Peyer's patch (tissue), 4 donors: ENCODE data around the gene DCST2. TPM values are rescaled to one million over a fixed set of nuclear protein-coding genes. Genes with fewer than 3 reads are reported as not detected.

ENCODE experiments used
- DNase-seq, 3 donors: peaks; one replicate each; pipeline ENCODE4 v3.0.0-alpha.2; 2017 to 2019
- H3K27ac ChIP-seq, 4 donors: fragments of 200-600 bp; sonication (generic); one replicate each; pipeline ENCODE4 v1.5.1; 2016 to 2019
- H3K27me3 ChIP-seq, 2 donors: fragments of 200-600 bp; sonication (generic); one replicate each; pipeline ENCODE4 v1.5.1; 2019
- H3K36me3 ChIP-seq, 3 donors: fragments of 200-600 bp; sonication (generic); one replicate each; pipeline ENCODE4 v1.5.1; 2016 to 2019
- H3K4me1 ChIP-seq, 4 donors: fragments of 200-600 bp; sonication (generic); one replicate each; pipeline ENCODE4 v1.5.1; 2016 to 2019
- H3K4me3 ChIP-seq, 4 donors: fragments of 200-600 bp; sonication (generic); 1 replicate in 3 of 4; 2 replicates in 1 of 4; pipeline ENCODE4 v1.5.1; 2016 to 2019; ENCODE audit warnings: mild to moderate bottlenecking in 1 of 4
- H3K9me3 ChIP-seq, 4 donors: fragments of 200-600 bp; sonication (generic); one replicate each; pipeline ENCODE4 v1.5.1; 2016 to 2019; ENCODE audit warnings: mild to moderate bottlenecking in 1 of 4
- POLR2A ChIP-seq, 2 donors: fragments of 450-650 bp; IDR thresholded peaks; one replicate each; pipeline ENCODE4 v1.5.1; 2017; ENCODE audit warnings: antibody characterized with exemption in 2 of 2, mild to moderate bottlenecking in 2 of 2, moderate library complexity in 2 of 2
- total RNA-seq, 4 donors: library from RNA; depleted of rRNA; stranded (reverse); fragments of >200 nt; gene quantifications; one replicate each; pipeline ENCODE4 v1.1.0, GENCODE V29; 2016
- TF ChIP-seq, protein P1 (sequence below), 6 experiments: fragments of 450-650 bp in 4 of 6; fragments of 200-600 bp in 2 of 6; sonication (generic) in 1 of 6; IDR thresholded peaks; one replicate each; pipeline ENCODE4 v1.5.1; 2017 to 2019; ENCODE audit warnings: antibody characterized with exemption in 6 of 6, mild to moderate bottlenecking in 3 of 6, moderate library complexity in 1 of 6

Gene DCST2
- total RNA-seq, 4 donors from 2014 or later: 1.7 to 12.5 (median 5.3) TPM

- peak; percentile 64 to 74 (median 70) for DNase-seq
- H3K9me3 ChIP-seq: no peaks in the 10 kb centered on the region
- peaks cover 3 to 82% (median 53%) of the 10 kb centered on the region in 4 donors for H3K4me1 ChIP-seq
- no peak for TF ChIP-seq POLR2A (IDR thresholded peaks at IDR 0.05)
- TF ChIP-seq, protein P1, sequence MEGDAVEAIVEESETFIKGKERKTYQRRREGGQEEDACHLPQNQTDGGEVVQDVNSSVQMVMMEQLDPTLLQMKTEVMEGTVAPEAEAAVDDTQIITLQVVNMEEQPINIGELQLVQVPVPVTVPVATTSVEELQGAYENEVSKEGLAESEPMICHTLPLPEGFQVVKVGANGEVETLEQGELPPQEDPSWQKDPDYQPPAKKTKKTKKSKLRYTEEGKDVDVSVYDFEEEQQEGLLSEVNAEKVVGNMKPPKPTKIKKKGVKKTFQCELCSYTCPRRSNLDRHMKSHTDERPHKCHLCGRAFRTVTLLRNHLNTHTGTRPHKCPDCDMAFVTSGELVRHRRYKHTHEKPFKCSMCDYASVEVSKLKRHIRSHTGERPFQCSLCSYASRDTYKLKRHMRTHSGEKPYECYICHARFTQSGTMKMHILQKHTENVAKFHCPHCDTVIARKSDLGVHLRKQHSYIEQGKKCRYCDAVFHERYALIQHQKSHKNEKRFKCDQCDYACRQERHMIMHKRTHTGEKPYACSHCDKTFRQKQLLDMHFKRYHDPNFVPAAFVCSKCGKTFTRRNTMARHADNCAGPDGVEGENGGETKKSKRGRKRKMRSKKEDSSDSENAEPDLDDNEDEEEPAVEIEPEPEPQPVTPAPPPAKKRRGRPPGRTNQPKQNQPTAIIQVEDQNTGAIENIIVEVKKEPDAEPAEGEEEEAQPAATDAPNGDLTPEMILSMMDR (IDR thresholded peaks at IDR 0.05): no peak
- peaks cover 0 to 47% (median 0%) of the 10 kb centered on the region in 3 donors for H3K36me3 ChIP-seq
- H3K27me3 ChIP-seq: no peaks in the 10 kb centered on the region
- peak overlapping the region; percentile 94 to 99 (median 96) for H3K27ac ChIP-seq
- H3K4me3 ChIP-seq: peak overlapping the region in 1 of 4 donors; percentile 35
Measured at GRCh38 chr1:155013632-155014031, 19.9 kb downstream of the DCST2 start.

DNA sequence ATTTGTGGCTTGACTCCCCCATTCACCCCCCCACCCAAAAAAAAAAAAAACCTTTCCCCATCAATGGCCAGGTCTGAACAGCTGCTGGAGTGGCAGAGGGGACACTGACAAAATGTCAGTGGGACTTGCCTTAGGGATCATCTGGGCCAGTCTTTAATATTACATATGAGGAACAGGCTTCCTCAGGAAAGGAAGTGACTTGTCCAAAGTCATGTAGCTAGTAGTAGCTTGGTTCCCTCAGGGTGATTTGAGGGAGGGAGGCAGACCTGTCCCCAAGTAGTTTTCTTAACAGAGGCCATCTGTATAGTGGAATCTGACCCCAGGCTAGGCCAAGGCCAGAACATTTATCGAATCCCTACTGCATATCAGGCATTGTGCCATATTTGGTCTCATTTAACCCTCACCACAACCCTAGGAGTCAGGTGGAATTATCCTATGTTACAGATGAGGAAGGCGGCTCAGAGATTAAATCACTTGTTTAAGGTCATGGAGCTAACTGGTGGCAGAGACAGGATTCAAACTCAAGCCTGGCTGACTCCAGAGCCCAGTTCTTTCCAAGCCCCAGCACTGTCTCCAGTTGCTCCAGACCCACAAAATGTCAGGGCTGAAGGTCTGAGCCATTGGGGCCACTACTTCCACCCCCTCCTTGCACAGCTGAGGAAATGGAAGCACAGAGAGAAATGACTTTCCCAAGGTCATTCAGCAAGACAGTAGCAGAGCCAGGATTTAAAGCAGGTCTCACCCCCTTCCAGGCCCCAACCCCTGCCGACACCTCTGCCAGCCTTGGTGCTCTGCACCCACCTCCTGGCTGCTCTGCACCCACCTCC lies 20.6 kb downstream of the DCST2 start:
- H3K27me3 ChIP-seq: no peaks in the 10 kb centered on the region
- H3K4me1 ChIP-seq: peaks cover 3 to 76% (median 50%) of the 10 kb centered on the region in 4 donors
- H3K36me3 ChIP-seq: peaks cover 0 to 41% (median 0%) of the 10 kb centered on the region in 3 donors
- no peaks in the 10 kb centered on the region for H3K9me3 ChIP-seq
- DNase-seq: no peak
- TF ChIP-seq, protein P1 (IDR thresholded peaks at IDR 0.05): no peak
- no peak for TF ChIP-seq POLR2A (IDR thresholded peaks at IDR 0.05)
- peak overlapping the region in 2 of 4 donors; percentile 35 to 63 for H3K4me3 ChIP-seq
- peak overlapping the region; percentile 94 to 99 (median 96) for H3K27ac ChIP-seq

GRCh38 chr1:155012026-155012546 lies 21.5 kb downstream of the DCST2 start:
- H3K27ac ChIP-seq: peak overlapping the region; percentile 94 to 99 (median 96)
- no peaks in the 10 kb centered on the region for H3K9me3 ChIP-seq
- H3K27me3 ChIP-seq: no peaks in the 10 kb centered on the region
- TF ChIP-seq, protein P1 (IDR thresholded peaks at IDR 0.05): no peak
- TF ChIP-seq POLR2A (IDR thresholded peaks at IDR 0.05): peak; percentile 45 to 81
- H3K36me3 ChIP-seq: peaks cover 0 to 36% (median 0%) of the 10 kb centered on the region in 3 donors
- peaks cover 3 to 79% (median 46%) of the 10 kb centered on the region in 4 donors for H3K4me1 ChIP-seq
- peak; percentile 25 to 88 (median 85) for DNase-seq
- H3K4me3 ChIP-seq: peak overlapping the region in 2 of 4 donors; percentile 55 to 63

DNA sequence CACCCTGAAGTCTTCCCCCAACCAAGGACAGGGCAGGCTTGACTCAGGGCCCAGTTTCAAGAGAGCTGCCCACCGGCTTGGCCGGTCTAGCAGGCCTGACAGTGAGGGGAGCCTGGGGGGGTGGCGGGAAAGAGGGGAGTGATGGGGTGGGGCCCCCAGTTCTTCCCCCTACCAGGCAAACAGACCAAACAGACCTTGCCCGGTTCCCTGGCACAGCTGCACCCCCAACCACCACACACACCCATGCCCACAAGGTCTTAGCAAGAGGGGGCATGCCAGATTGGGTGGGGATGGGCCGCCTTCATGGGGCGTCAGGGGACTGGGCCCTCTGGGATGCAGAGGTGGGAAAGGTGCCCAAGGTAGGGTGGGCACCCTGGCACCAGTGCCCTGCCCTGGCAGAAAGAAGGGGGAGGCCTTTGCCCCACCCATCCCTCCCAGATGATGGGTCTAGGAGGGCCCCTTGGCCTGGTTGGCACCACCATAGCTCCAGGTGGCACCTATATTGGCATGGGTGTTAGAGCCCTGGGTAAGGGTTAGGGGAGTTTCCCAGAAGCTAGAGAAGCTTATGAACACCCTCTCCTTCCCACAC lies 22.1 kb downstream of the DCST2 start:
- no peaks in the 10 kb centered on the region for H3K27me3 ChIP-seq
- H3K36me3 ChIP-seq: peaks cover 0 to 33% (median 0%) of the 10 kb centered on the region in 3 donors
- TF ChIP-seq, protein P1 (IDR thresholded peaks at IDR 0.05): no peak
- TF ChIP-seq POLR2A (IDR thresholded peaks at IDR 0.05): no peak
- H3K4me1 ChIP-seq: peaks cover 6 to 79% (median 42%) of the 10 kb centered on the region in 4 donors
- H3K27ac ChIP-seq: peak overlapping the region; percentile 94 to 99 (median 96)
- peak in 1 of 3 donors; percentile 55 for DNase-seq
- no peaks in the 10 kb centered on the region for H3K9me3 ChIP-seq
- H3K4me3 ChIP-seq: peak overlapping the region in 2 of 4 donors; percentile 55 to 63

DNA sequence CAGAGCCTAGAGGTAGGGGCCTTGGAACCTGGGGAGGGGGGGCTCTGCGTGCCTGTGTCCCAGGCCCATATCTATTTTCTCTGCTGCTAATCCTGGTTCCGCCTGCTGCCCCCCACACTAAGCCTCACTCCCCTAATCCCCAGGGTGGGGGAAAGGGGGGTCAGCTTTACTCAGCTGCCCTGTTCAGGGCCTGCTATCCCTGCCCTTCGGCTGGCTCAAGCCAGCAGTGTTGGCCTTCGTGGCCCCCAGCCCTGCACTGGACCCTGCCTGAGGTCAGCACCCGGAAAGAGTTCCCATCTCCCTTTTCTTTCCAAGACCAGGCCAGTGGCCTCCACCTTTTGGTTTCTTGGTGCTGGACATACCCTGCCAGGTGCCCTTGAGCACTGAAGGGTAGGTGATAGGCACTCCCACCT lies 22.6 kb downstream of the DCST2 start:
- Histone ChIP-seq H3K27me3 (no peaks in the 10 kb centered on the region), H3K36me3 (peaks cover 0 to 28% (median 0%) of the 10 kb centered on the region in 3 donors), H3K9me3 (no peaks in the 10 kb centered on the region), H3K4me1 (peaks cover 6 to 79% (median 43%) of the 10 kb centered on the region in 4 donors), H3K27ac (peak overlapping the region; percentile 94 to 99 (median 96)), H3K4me3 (peak overlapping the region in 2 of 4 donors; percentile 55 to 63)
- peak in 1 of 3 donors; percentile 52 for DNase-seq
- TF ChIP-seq, protein P1 (IDR thresholded peaks at IDR 0.05): no peak
- no peak for TF ChIP-seq POLR2A (IDR thresholded peaks at IDR 0.05)
